Subcutaneous adipose tissue (tissue), 4 donors: ENCODE results near the gene ASH1L. TPM values are rescaled to one million over a fixed set of nuclear protein-coding genes. Genes with fewer than 3 reads are reported as not detected.

Experiments
- CTCF ChIP-seq: fragments of 450-650 bp; IDR thresholded peaks from one replicate; pipeline ENCODE4 v1.5.1; 2016; ENCODE audit warnings: low read depth, mild to moderate bottlenecking, control low read depth, antibody characterized with exemption, moderate library complexity
- total RNA-seq, 4 donors: library from RNA; depleted of rRNA; stranded (reverse); fragments of >200 nt; gene quantifications; one replicate each; pipeline ENCODE4 v1.1.0, GENCODE V29; 2016

Gene ASH1L
- total RNA-seq, 4 donors from 2014 or later, result 52.4 to 93.9 (median 69.0) TPM

DNA sequence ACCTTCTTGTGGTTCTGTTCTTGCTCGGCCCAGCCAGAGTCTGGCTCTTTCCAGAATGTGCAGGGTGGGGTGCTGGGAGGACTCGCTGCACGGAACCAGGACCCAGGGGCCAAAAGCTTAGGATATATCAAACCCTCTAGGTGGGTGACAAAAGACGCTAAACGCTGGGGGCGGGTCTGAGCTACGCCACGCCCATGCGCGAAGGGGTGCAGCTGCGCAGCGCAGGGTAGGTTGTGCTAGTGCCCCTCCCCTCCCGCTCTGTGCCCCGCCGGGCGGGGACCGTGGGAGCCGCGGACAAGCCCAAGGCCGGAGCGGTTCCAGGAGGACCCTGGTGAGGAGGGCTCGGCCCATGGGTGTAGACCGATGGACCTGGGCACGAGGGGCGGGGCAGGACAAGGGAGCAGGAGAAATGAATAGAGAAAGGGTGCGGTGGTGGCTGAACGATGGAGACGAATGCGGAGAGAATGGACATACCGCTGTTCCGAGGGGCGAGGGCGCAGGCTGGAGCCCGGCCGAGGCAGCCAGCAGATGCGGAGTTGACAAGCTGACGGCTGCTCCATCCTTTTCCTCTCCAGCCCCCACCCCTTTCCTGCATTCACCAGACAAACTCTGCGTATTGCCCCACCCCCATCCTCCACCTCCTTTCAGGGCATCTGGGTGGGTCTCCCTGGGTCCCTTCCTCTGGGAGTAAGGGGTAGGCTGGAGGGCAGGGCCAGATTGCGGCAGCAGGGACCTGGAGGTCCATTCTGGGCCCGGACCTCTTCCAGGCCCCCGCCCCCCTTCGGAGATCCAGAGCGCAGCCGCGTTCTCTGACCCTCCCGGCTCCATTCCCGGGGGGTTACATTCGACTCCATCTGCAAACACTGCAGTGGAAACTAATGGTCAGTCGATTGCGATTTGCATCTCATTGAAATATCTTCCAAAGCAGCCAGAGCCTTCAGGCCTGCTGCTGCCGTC is 241.7 kb downstream of the ASH1L start, which contains the start of gene RUSC1:
RUSC1 (plus strand) TSS at position 234 of the 957 bp plus-strand sequence. CDS start 880 bp downstream, outside the sequence.
- no peak for TF ChIP-seq CTCF

DNA sequence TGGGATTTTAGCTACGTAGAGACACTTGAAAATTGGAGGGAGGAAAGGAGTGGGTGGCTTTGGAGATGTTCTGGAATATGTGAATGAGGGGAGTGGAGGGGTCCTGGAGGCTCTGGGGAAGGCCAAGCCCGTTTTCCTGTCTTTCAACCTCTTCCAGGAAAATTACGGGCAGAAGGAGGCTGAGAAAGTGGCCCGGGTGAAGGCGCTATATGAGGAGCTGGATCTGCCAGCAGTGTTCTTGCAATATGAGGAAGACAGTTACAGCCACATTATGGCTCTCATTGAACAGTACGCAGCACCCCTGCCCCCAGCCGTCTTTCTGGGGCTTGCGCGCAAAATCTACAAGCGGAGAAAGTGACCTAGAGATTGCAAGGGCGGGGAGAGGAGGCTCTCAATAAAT is 242.4 kb downstream of the ASH1L start:
- TF ChIP-seq CTCF, result no peak

DNA sequence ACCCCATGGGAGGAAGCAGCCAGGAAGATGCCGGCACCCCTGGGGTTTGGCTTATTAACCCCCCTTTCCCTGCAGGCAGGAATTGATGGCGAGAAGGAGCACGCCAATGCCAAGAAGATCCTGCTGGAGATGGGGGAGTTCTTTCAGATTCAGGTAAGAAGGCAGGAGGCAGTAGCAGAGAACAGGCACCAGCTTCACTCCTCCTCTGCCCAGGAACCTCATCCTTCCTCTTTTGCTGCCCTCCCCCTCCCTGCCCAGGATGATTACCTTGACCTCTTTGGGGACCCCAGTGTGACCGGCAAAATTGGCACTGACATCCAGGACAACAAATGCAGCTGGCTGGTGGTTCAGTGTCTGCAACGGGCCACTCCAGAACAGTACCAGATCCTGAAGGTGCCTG is 243.1 kb downstream of the ASH1L start:
- no peak for TF ChIP-seq CTCF

GRCh38 chr1:155318082-155318481 is 244.5 kb downstream of the ASH1L start:
- no peak for TF ChIP-seq CTCF

DNA sequence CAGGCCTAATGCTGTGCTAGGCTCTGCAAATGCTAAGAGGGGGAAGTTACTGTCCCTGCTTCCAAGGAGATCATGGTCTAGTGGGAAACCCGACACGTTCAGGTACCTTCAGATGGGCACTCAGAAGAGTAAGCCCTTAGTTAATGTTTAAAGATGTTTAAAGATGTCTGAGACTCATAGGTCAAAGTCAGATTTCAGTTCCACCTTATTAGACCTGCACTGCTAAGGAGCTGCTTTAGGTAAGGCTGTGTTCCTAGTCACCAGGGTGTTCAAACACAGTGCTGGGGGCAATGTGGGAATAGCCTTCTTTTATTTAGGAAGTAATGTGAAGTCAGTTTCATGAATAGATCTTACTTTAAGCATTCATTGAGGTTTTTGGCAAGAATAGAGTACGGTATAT is 245.7 kb downstream of the ASH1L start:
- TF ChIP-seq CTCF, result no peak

DNA sequence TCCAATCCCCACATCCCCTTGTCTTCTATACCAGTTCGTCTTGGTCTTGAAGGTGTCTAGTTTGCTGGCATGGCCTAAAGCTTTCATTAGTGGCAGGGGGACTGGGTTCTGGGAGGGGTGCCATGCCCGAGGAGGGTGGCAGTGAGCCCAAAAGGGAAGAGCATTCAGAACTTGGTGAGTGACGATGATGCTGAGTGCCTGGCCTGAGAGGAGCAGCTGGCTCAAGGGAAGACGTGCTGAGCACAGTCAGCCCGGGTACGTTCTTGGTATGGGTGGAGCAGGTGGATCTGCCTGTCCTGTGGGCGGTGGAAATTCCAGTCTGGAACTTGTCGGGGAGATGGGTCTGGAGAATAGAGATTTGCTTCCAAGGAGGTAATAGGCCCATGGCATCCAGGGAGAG is 249.3 kb downstream of the ASH1L start:
- TF ChIP-seq CTCF, result no peak

DNA sequence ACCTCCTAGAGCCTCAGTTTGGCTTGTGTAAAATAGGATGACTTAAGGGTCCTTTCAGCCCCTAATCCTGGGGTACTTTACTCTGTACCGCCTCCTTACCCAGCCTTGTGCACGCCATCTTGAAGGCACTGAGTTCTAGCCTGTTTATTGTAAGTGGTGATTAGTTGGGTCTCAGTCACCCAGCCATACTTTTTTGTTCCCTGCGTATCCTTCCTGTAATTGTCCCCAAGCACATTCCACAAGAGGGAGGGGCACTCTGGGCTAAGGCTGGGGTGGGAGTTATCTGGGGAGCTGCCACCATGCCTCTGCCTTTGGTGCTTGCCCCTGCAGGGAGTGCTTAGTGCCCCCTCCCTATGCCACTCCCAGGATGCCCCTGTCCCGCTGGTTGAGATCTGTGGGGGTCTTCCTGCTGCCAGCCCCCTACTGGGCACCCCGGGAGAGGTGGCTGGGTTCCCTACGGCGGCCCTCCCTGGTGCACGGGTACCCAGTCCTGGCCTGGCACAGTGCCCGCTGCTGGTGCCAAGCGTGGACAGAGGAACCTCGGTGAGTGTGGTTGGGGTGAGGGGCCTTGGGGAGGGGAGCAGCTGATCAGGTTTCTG is 253.1 kb downstream of the ASH1L start:
- no peak for TF ChIP-seq CTCF
